ENCODE results near the gene TYR. TPM values are rescaled to one million over a fixed set of nuclear protein-coding genes. Genes with fewer than 3 reads are reported as not detected.

Gene TYR
- total RNA-seq, 1 donor from 2014 or later, result not detected

GRCh38 chr11:89342880-89343572, 165.4 kb downstream of the TYR start:
- DNase-seq (ENCODE audit: low spot score), result peak; percentile 48
- ATAC-seq, result peak; percentile 87

Other genes starting within 250 kb of the TYR start
- not detected for gene GRM5, start 111.9 kb upstream of the TYR start, total RNA-seq

Data from left lobe of liver (tissue), 2 donors.